GM23338 (cell line): ENCODE results near the gene DKK2. TPM values are rescaled to one million over a fixed set of nuclear protein-coding genes. Genes with fewer than 3 reads are reported as not detected.

Source experiments
- ATAC-seq: fragments of 200-7000 bp; cut with Tn5 transposase; 3 replicates; pipeline ENCODE4 v1.9.1; 2020
- DNase-seq: peaks from one replicate; pipeline ENCODE4 v3.0.0-alpha.2; 2015; ENCODE audit warnings: low spot score
- H2AFZ ChIP-seq: fragments of 200-600 bp; sonication (generic); 2 replicates; pipeline ENCODE4 v1.8.0; 2016; ENCODE audit warnings: antibody characterized with exemption, mild to moderate bottlenecking, moderate library complexity
- H3F3A ChIP-seq: fragments of 200-600 bp; sonication (generic); replicated peaks from 2 replicates; pipeline ENCODE4 v1.8.0; 2017; ENCODE audit warnings: antibody characterized with exemption, mixed run types, low read depth
- H3K27ac ChIP-seq: fragments of 200-600 bp; sonication (generic); 2 replicates; pipeline ENCODE4 v1.6.1; 2016; ENCODE audit warnings: low read depth
- H3K27me3 ChIP-seq: fragments of 200-600 bp; sonication (generic); 2 replicates; pipeline ENCODE4 v1.8.0; 2016; ENCODE audit warnings: mild to moderate bottlenecking, mixed run types, moderate library complexity; ENCODE audit not compliant: insufficient read depth
- H3K36me3 ChIP-seq: fragments of 200-600 bp; sonication (generic); 2 replicates; pipeline ENCODE4 v1.8.0; 2016; ENCODE audit warnings: mild to moderate bottlenecking; ENCODE audit not compliant: insufficient read depth
- H3K4me1 ChIP-seq: fragments of 200-600 bp; sonication (generic); 2 replicates; pipeline ENCODE4 v1.8.0; 2016; ENCODE audit warnings: mild to moderate bottlenecking, moderate library complexity; ENCODE audit not compliant: insufficient read depth
- H3K4me2 ChIP-seq: fragments of 200-600 bp; sonication (generic); 2 replicates; pipeline ENCODE4 v1.7.1; 2017; ENCODE audit warnings: mixed run types
- H3K4me3 ChIP-seq: fragments of 200-600 bp; sonication (generic); 2 replicates; pipeline ENCODE4 v1.6.1; 2016; ENCODE audit warnings: mixed run types
- H3K79me2 ChIP-seq: fragments of 200-600 bp; sonication (generic); replicated peaks from 2 replicates; pipeline ENCODE4 v1.8.0; 2017; ENCODE audit warnings: mild to moderate bottlenecking; ENCODE audit not compliant: insufficient read depth
- H3K9me2 ChIP-seq: fragments of 200-600 bp; sonication (generic); 2 replicates; pipeline ENCODE4 v1.8.0; 2017; ENCODE audit not compliant: insufficient read depth
- H4K20me1 ChIP-seq: fragments of 200-600 bp; sonication (generic); replicated peaks from 2 replicates; pipeline ENCODE4 v1.8.0; 2017; ENCODE audit warnings: mild to moderate bottlenecking; ENCODE audit not compliant: insufficient read depth
- H3K27ac Mint-ChIP-seq: 2 replicates; pipeline ENCODE4 v1.8.0; 2020; ENCODE audit warnings: inconsistent platforms, mild to moderate bottlenecking, moderate library complexity, mixed read lengths
- H3K27me3 Mint-ChIP-seq: 3 replicates; pipeline ENCODE4 v1.8.0; 2022; ENCODE audit warnings: low read depth, mild to moderate bottlenecking, moderate library complexity, mixed read lengths, inconsistent platforms; ENCODE audit not compliant: insufficient read depth, poor library complexity
- H3K36me3 Mint-ChIP-seq: 3 replicates; pipeline ENCODE4 v1.8.0; 2021; ENCODE audit warnings: low read depth, mild to moderate bottlenecking, inconsistent platforms, moderate library complexity, mixed read lengths
- H3K4me1 Mint-ChIP-seq: 3 replicates; pipeline ENCODE4 v1.8.0; 2020; ENCODE audit warnings: mild to moderate bottlenecking, inconsistent platforms, mixed read lengths
- H3K4me3 Mint-ChIP-seq: 3 replicates; pipeline ENCODE4 v1.8.0; 2021; ENCODE audit warnings: moderate library complexity, mild to moderate bottlenecking, inconsistent platforms, mixed read lengths
- H3K9me3 Mint-ChIP-seq: 3 replicates; pipeline ENCODE4 v1.8.0; 2020; ENCODE audit warnings: moderate library complexity, mild to moderate bottlenecking, inconsistent platforms, mixed read lengths
- EZH2phosphoT487 ChIP-seq: fragments of 200-600 bp; sonication (generic); IDR thresholded peaks from one replicate; pipeline ENCODE4 v1.8.1; 2018; ENCODE audit warnings: antibody characterized with exemption; ENCODE audit not compliant: unreplicated experiment
- JUNB ChIP-seq: IDR thresholded peaks from one replicate; pipeline ENCODE4 v1.6.1; 2016; ENCODE audit warnings: antibody characterized with exemption; ENCODE audit not compliant: unreplicated experiment
- polyA plus RNA-seq: library from polyadenylated mRNA; unstranded; fragments of >200 nt; fragmentation: Nextera tagmentation; extraction: Ambion mirVana; gene quantifications from 2 replicates; pipeline ENCODE4 v1.2.1, GENCODE V29; 2016
- total RNA-seq: library from RNA; depleted of rRNA; stranded (reverse); fragments of >200 nt; shearing (Covaris generic); gene quantifications from 2 replicates; pipeline ENCODE4 v1.2.3, GENCODE V29; 2014
- TF ChIP-seq, protein P1 (sequence below), 2 experiments: fragments of 200-600 bp in 1 of 2; sonication (generic) in 1 of 2; conservative IDR thresholded peaks; 2 replicates each; pipeline versions ENCODE4 v1.5.1 to v1.6.1; 2016 to 2017; ENCODE audit warnings: antibody characterized with exemption in 2 of 2, low read depth in 2 of 2, mild to moderate bottlenecking in 2 of 2, moderate library complexity in 1 of 2
- TF ChIP-seq, protein P2 (sequence below): fragments of 250-450 bp; sonication (Bioruptor Pico); IDR thresholded peaks from 2 replicates; pipeline ENCODE4 v1.5.0; 2020; ENCODE audit warnings: mild to moderate bottlenecking, moderate library complexity

Gene DKK2
- total and polyA plus RNA-seq, 2 experiments from 2014 or later = 0.05 TPM; not detected in 1

DNA sequence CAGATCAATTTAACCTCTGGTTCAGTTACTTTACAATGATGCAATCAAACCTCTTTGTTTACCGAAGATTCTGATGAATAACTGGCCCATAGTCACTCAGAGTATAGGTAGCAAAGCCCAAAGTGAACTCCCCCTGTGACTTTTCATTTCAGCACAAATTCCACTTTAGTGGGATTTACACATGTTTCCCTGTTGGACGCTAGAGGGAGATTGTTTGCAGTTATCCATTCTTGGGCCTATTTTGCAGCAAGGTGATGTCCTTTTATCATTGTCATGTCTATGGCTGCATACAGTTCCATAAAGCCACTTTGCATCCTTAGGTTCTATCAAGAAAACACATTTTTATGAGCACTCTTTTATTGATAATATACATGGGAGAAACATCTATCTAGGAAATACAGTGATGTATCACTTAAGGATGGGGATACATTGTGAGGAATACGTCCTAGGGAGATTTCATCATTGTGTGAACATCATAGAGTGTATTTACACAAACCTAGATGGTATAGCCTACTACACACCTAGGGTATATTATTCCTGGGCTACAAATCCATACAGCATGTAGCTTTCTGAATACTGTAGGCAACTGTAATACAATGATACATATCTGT is 14.5 kb upstream of the DKK2 start:
- no peak overlapping the region for H2AFZ ChIP-seq
- DNase-seq = peak; percentile 43

More for the DNA sequence above, 14.5 kb upstream of the DKK2 start:
- Histone ChIP-seq H3K27me3 (no peaks in the 10 kb centered on the region), H3K4me2 (no peak overlapping the region), H4K20me1 (no peaks in the 10 kb centered on the region), H3K4me1 (no peaks in the 10 kb centered on the region), H3K9me2 (no peaks in the 10 kb centered on the region), H3K36me3 (no peaks in the 10 kb centered on the region), H3K79me2 (no peaks in the 10 kb centered on the region), H3F3A (no peaks in the 10 kb centered on the region), H3K27ac (no peak overlapping the region), H3K4me3 (no peak overlapping the region)
- ATAC-seq = no peak
- 0 out of 3 replicates have a peak, but pooled peaks cover 2% of the 10 kb centered on the region for H3K4me1 Mint-ChIP-seq
- H3K36me3 Mint-ChIP-seq = peaks cover 12% of the 10 kb centered on the region; the same call in 2 of the 3 replicates
- peaks cover 15% of the 10 kb centered on the region for H3K9me3 Mint-ChIP-seq
- H3K27me3 Mint-ChIP-seq = no peaks in the 10 kb centered on the region
- no peak for TF ChIP-seq JUNB
- TF ChIP-seq, protein P1, sequence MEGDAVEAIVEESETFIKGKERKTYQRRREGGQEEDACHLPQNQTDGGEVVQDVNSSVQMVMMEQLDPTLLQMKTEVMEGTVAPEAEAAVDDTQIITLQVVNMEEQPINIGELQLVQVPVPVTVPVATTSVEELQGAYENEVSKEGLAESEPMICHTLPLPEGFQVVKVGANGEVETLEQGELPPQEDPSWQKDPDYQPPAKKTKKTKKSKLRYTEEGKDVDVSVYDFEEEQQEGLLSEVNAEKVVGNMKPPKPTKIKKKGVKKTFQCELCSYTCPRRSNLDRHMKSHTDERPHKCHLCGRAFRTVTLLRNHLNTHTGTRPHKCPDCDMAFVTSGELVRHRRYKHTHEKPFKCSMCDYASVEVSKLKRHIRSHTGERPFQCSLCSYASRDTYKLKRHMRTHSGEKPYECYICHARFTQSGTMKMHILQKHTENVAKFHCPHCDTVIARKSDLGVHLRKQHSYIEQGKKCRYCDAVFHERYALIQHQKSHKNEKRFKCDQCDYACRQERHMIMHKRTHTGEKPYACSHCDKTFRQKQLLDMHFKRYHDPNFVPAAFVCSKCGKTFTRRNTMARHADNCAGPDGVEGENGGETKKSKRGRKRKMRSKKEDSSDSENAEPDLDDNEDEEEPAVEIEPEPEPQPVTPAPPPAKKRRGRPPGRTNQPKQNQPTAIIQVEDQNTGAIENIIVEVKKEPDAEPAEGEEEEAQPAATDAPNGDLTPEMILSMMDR (conservative IDR thresholded peaks at IDR 0.05; ENCODE audit: low read depth in 2 of 2) = peak; percentile 72 to 74
- no peak for TF ChIP-seq EZH2phosphoT487
- TF ChIP-seq, protein P2, sequence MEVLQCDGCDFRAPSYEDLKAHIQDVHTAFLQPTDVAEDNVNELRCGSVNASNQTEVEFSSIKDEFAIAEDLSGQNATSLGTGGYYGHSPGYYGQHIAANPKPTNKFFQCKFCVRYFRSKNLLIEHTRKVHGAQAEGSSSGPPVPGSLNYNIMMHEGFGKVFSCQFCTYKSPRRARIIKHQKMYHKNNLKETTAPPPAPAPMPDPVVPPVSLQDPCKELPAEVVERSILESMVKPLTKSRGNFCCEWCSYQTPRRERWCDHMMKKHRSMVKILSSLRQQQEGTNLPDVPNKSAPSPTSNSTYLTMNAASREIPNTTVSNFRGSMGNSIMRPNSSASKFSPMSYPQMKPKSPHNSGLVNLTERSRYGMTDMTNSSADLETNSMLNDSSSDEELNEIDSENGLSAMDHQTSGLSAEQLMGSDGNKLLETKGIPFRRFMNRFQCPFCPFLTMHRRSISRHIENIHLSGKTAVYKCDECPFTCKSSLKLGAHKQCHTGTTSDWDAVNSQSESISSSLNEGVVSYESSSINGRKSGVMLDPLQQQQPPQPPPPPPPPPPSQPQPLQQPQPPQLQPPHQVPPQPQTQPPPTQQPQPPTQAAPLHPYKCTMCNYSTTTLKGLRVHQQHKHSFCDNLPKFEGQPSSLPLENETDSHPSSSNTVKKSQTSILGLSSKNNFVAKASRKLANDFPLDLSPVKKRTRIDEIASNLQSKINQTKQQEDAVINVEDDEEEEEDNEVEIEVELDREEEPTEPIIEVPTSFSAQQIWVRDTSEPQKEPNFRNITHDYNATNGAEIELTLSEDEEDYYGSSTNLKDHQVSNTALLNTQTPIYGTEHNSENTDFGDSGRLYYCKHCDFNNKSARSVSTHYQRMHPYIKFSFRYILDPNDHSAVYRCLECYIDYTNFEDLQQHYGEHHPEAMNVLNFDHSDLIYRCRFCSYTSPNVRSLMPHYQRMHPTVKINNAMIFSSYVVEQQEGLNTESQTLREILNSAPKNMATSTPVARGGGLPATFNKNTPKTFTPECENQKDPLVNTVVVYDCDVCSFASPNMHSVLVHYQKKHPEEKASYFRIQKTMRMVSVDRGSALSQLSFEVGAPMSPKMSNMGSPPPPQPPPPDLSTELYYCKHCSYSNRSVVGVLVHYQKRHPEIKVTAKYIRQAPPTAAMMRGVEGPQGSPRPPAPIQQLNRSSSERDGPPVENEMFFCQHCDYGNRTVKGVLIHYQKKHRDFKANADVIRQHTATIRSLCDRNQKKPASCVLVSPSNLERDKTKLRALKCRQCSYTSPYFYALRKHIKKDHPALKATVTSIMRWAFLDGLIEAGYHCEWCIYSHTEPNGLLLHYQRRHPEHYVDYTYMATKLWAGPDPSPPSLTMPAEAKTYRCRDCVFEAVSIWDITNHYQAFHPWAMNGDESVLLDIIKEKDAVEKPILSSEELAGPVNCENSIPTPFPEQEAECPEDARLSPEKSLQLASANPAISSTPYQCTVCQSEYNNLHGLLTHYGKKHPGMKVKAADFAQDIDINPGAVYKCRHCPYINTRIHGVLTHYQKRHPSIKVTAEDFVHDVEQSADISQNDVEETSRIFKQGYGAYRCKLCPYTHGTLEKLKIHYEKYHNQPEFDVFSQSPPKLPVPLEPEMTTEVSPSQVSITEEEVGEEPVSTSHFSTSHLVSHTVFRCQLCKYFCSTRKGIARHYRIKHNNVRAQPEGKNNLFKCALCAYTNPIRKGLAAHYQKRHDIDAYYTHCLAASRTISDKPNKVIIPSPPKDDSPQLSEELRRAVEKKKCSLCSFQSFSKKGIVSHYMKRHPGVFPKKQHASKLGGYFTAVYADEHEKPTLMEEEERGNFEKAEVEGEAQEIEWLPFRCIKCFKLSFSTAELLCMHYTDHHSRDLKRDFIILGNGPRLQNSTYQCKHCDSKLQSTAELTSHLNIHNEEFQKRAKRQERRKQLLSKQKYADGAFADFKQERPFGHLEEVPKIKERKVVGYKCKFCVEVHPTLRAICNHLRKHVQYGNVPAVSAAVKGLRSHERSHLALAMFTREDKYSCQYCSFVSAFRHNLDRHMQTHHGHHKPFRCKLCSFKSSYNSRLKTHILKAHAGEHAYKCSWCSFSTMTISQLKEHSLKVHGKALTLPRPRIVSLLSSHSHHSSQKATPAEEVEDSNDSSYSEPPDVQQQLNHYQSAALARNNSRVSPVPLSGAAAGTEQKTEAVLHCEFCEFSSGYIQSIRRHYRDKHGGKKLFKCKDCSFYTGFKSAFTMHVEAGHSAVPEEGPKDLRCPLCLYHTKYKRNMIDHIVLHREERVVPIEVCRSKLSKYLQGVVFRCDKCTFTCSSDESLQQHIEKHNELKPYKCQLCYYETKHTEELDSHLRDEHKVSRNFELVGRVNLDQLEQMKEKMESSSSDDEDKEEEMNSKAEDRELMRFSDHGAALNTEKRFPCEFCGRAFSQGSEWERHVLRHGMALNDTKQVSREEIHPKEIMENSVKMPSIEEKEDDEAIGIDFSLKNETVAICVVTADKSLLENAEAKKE = no peak
- H3K27ac Mint-ChIP-seq = no peak overlapping the region
- H3K4me3 Mint-ChIP-seq = no peak overlapping the region
